HG02678 (cell line): Measurements from ENCODE around the gene GALNT12.
A peak's percentile ranks its signal among the peaks of the same experiment; 100 is the strongest.

ENCODE experiments used
- ATAC-seq: cut with Tn5 transposase; IDR thresholded peaks from one replicate; pipeline ENCODE4 v1.9.1; 2021; ENCODE audit warnings: mild to moderate bottlenecking, moderate library complexity; ENCODE audit not compliant: unreplicated experiment

GALNT12 gene

DNA sequence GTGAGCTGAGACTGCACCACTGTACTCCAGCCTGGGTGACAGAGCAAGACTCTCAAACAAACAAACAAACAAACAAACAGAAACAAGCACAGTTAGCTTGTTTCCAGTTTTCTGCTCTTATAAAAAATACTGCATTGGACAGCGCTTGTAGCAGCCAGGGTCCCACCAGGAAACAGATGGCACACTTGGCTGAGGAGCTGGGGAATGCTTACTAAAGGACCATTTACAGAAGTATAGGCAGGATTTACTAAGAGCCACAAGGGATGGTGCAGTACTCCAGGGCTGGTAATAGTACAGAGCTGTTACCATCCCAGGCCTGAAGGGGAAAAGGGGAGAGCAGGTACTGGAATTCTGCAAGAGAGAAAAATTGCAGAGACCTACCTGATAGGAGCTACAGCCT lies 5.9 kb upstream of the GALNT12 start:
- no peak for ATAC-seq

DNA sequence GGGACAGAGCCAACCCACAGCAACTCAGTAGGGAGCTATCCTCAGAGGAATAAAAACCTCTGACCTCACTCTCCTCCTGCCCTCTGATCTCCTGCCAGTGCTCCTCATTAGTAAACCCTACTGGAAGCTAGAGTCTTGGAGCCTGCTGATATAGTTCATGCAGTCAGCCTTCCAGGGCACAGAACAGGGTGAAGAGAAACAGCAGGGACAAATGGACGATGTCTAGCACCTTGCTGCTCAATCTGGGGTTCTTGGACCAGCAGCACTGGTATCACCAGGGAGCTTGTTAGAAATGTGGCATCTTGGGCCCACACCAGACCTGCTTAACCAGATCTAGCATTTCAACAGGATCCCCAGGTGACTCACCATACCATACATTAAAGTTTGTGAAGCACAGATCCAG lies 5.5 kb upstream of the GALNT12 start:
- no peak for ATAC-seq

DNA sequence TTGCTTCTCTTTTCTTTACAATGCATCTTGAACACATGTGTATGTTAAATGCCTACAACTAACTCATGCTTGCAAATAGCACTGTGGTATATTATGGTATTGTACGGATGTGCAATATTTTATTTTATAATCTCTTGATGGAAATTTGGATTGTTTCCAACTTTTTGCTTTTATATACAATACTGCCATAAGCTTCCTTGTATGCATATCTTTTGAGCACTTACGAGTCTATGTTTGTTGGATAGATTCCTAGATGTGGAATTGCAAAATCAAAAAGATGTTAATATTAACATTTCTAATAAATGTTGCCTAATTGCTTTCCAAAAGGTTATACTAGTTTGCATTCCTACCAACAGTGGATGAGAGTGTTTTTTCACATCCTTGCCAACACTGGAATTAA lies 3.4 kb upstream of the GALNT12 start:
- no peak for ATAC-seq

DNA sequence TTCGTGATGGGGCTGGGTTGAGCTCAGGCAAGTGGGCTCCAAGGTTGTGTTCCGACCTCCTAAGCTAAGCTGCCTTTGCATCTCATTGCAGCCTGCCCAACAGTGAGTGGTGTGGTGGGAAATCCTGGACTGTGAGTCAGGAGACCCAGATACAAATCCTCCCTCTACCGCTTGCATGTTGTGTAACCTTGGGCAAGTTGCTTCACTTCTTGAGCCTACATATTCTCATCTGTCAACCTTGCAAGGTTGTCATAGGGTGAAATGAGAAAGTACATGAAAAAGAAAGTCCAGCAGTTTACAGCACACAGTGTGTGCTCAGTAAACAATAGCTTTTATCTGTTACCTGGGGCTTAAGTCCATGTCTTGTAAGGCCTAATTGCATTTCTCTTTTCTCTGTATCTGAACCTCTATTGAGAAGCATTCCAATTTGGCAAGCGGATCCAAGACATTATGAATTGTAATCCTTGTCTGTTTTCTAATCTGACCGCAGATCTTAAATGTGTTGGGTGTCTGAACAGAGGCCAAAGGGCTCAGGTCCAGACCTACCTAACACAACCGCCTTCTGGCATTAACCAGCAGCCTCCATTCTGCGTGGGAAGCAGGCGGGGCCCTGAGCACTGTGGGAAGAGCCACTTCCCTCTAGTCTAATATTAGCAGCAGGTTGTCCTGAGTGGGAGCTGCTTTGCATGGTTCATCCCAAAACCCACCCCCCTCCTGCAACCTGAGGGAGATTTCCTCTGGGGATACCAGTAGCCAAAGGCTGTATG lies 1.8 kb upstream of the GALNT12 start:
- ATAC-seq = no peak

DNA sequence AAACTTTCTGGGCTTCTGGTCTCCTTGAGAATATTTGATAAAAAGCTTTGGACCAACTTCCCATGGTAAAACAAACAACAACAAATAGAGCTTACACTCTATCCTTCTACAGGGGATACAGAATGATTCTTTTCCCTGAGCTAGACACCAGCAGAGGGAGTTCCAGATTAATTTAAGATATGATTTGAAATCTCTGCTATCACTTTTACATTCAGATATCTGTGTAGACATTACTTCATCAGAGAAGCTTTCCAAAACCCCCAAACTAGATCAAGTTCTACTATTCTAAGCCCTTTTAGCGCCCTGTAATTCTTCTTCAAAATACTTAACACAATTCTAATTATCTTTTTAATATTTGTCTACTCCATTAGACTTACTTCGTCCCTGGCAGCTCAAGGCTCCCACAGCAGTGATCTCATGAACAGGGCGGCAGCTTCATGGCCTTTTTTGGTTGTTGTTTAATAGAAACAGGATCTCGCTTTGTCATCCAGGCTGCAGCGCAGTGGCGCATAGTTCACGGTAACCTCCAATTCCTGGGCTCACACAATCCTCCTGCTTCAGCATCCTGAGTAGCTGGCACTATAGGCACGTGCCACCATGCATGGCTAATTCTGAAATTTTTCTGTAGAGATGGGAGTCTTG lies 955 bp upstream of the GALNT12 start:
- no peak for ATAC-seq

DNA sequence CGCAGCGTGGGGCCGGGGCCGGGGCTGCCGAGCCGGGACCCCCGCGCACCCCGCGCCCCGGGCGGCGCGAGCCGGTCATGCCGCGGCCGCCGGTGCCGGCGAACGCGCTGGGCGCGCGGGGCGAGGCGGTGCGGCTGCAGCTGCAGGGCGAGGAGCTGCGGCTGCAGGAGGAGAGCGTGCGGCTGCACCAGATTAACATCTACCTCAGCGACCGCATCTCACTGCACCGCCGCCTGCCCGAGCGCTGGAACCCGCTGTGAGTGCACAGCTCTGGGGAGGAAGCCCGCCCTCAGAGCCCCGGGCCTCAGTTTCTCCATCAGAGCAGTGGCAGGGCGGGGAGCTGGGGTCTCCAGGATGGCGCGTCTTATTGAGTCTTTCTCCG lies 335 bp downstream of the GALNT12 start:
- ATAC-seq = peak; percentile 48

DNA sequence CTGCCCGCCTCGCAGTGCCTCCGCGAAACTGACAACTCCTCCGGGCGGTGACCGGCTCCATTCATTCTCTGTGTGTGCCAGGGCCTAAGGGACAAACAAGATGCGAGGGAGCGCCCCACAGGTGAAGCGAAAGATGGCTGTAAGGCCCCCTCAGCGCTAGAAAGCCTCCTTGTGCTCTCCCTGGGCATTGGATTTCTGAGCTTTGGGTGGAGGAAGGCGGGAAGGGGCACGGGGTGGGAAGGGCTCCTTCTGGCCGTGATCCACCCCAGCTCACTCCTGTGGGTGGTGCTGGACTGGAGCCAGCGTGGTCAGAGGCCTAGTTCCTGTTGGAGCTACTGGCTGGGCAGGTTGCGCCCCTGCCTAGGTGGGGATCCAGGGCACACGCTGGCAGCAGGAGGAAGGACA lies 943 bp downstream of the GALNT12 start:
- ATAC-seq = no peak

DNA sequence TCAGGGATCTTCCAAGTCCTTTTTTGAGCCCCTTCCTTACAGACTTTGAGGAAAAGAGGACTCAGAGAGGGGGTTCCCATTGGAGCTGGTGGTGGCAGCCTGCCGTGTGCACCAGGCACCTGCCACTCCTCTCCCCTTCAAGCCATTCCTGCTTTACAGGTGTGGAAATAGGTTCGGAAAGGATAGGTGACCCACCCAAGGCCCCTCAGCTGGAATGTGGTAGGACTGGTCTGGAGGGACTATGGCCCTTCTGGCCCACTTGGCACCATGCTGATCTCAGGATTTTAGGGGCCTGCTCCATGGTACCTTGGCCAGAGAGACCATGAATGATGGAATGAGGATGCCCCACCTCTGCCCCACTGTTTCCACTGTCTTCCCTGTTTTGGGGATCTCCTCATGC lies 1.4 kb downstream of the GALNT12 start:
- ATAC-seq = no peak

DNA sequence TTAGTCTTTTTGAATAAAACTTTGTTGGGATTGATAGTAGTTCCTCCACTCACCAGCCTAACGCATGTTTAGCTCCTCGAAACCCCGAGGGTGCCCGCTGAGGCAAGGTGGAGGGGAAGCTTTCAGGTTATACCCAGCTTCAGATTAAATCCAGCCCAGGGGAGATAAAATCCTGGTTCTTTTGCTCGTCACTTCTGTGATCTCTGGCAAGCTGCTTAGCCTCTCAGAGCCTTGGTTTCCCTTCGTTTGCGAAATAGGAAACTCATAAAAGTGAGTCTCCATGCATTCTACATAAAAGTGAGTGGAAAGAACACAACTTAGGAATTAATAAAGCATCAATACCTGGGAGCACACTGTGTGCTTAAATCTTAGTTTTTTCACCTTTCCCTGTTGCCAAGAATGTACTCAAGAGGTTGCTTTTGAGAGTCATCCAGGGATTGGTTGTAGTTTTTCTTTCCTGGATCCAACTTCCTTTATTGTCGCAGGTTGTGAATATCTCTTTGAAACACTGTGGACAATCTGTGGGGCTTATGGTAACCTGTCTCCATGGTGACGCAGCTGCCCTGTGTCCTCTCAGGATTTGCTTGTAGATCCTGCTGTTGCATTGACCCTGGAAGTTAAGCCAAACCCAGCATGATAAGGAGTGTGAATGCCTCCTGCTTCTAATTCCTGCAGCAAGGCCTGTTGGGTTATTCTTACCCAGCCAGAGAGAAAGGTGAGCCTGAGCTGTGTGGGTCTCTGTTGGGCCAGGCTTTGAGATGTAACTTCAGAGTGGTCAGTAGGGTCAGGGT lies 2.0 kb downstream of the GALNT12 start:
- ATAC-seq = no peak

DNA sequence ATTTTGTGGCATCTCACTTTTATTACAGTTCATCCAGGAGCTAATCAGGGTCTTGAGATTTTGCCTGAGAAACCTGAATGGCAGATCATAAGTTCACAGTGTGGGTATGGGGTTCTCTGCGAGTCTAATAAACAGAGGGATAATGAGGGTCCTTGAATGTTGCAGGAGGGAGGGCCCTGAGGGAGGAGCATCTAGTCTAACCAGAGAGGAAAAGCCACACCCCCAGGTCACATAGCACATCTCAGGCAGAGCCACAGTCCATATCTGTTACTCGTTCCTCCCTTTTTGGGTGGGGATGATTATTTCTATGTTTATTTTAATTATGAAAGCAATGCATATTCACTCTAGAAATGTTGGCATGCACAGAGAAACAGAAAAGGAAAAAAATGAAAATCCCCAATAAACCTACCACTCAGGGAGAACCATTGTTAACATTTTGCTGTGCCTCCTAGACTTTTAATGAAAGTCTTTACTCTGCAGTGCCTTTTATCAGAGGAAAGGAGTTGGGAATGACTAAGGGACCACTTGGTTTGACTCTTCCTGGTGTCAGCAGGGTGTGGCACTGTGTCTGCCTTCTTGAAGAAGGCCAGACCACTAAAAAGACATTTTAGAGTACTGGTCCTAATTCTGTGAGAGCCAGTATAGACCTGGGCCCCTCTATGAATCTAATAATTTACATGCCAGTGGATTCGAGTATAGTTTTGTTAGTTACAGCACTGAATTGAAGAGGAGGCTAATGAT lies 2.8 kb downstream of the GALNT12 start:
- ATAC-seq = no peak

DNA sequence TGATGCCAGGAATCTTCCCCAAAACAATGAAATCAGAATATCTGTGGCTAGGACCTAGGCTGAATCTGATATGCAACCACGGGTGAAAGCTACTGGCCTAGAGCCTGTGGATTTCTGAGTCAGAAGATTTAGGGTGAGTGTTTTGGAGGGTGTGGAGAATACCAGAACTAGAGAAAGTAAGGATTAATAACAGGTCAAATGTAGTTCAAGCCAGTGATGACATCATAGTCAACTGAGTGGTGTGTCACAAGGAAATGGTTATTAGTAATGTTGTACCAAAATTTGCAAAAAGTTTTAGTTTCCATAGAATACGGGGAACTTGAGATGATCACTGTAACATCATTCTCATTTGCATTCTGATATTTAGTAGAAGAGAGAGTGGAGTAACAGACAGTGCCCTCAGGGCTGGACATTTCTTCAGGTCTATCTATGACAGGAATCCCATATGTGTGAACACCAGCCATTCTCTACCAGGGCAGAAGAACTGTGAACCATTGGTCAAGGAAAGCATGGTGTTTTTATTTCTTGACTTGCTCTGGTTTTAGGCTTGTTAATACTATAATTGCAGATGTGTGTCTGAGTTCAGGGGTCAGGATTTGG lies 3.7 kb downstream of the GALNT12 start:
- no peak for ATAC-seq

DNA sequence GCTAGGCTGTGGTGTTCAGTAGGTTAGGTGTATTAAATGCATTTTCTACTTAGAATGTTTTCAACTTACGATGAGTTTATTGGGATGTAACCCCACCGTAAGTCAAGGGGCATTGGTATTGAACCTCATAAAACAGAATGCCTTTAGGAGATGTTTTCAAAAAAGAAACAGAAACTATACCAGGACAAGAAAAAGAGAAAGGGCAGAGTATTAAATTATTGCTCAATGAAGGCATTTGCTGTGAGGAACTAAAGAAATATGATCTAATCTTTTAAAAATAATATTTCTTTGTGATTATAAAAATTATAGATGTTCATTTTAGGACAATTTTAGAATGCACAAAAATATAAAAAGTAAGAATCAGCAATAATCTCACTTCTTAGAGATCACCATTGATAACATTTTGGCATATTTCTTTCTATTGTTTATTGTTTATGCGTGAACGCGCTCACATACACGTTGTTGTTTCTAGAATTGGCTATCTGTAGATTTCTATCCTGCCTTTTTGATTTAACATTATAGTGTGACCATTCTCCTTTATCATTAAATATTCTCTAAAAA lies 8.0 kb downstream of the GALNT12 start:
- no peak for ATAC-seq

DNA sequence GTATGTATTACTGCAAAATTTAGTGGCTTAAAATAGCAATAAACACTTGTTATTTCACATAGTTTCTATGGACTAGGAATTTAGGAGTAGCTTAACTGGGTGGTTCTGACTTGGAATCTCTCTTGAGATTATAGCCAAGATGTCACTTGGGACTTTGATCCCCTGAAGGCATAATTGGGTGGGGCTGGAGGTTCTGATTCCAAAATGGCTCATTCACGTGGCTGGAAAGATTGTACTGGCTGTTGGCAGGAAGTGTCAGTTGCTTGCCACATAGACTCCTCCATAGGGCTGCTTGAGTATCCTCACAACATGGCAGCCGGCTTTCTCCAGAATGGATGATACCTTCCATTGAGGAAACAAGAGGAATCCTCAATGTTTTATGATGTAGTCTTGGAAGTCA lies 11.3 kb downstream of the GALNT12 start:
- ATAC-seq = no peak

DNA sequence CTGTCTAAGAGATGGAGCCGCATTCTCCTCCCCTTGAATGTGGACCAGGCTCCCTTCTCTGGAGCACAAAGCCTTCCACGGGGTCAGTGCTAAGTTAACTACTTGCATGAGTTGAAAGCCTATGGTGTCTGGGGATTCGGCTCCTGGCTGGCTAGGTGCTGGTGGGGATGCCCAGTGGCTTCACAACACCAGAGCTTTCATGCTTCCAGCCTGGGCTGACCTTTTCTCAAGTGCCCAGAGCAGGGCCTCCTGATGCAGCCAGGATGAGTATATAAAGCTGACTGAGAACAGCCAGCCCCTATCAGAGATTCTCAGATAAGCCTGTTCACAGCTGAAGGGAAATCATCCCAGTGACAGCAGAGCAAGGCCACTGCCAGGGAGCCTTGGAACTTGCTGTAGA lies 11.8 kb downstream of the GALNT12 start:
- no peak for ATAC-seq

DNA sequence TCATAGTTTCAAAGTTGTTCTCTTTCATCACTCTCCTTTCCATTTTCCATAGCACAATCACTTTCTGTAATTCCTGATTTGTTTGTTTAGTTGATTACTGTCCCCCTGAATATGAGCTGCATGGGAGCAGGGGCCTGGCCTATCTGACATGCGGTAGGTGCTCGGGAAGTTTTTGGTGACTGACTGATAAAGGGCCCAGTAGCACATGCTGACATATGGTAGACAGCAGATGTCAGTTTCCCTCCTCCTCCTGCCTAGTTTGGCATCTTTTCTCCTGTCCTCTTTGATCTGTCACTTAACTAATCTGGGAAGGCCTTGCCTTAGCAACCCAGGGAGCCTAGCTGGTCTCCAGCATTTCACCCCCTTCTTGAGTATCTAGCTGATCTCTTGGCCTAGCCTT lies 14.4 kb downstream of the GALNT12 start:
- ATAC-seq = no peak

DNA sequence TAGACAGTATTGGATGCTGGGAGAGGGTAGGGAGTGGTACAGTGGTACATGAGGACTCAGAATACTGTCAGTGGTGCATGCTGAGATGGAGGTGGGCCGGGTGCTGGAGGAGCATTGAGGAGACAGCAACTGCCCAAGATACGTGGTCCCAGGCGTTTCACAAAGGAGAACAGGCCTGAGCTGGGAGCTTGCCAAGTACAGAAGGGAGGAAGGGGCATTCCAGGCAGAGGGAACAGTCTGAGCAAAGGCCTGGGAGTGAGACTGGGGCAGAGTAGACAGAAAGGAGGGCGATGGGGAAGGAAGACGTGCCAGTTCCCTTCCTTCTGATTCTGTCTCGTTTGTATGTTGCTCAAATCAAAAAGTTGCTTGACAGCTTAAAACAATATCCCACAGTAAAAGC lies 15.2 kb downstream of the GALNT12 start:
- ATAC-seq = no peak

DNA sequence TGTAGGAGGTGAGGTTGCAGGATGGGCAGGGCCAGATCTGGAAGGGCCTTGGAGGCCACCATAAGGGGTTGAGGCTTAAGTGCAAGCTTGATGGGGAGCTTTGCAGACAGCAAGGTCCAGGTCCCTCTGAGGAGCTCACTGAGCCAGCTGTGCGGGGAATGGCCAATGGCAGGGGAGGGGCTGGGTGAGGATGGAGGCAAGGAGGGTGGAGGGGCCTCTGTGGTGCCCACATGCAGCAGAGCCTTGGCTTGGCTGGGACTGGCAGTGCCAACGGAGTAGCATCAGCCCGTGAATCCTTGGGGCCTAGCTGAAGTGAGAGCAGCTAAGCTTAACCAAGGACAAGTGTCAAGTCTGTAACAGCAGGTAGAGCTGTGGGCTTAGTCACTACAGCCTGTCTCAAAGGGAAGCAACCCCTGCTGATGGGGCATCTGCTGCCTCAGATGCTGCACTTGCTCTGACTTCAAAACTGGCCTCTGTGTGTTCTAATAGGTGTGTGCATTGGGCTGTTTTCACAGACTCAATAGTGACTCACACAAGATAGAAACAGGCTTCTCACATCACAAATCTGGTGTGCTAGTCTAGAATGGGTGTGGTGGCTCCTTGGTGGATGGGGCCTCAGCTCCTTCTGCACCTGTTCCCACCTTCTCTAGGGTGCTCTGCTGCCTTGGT lies 16.3 kb downstream of the GALNT12 start:
- ATAC-seq = no peak

DNA sequence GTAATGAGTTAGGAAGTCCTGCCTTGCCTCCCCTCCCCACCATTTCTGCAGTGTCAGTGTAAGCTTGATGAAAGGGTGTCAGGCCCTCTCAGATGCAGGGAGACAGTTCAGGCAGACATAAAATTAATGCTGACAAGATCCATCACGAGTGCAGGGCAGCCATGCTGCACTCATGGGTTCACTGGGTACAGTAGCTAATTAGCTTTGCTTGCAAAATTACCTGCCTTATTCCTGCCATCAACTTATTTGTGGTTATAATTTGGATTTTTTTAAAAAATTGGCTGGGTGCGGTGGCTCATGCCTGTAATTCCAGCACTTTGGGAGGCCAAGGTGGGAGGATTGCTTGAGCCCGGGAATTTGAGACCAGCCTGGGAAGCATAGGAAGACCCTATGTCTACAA lies 17.9 kb downstream of the GALNT12 start:
- ATAC-seq = no peak

DNA sequence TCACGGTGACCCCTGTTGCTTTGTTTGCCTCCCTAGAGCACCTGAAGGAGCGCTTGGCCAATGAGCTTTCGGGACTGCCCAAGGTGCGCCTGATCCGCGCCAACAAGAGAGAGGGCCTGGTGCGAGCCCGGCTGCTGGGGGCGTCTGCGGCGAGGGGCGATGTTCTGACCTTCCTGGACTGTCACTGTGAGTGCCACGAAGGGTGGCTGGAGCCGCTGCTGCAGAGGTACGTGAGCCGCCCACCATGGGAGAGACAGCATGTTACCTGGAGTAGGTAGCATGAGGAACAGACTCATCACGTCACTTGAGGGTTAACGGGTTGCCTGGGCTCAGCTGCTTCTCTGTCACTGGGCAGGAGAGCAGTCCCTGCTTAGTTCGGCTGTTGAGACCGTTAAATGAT lies 19.2 kb downstream of the GALNT12 start:
- no peak for ATAC-seq

DNA sequence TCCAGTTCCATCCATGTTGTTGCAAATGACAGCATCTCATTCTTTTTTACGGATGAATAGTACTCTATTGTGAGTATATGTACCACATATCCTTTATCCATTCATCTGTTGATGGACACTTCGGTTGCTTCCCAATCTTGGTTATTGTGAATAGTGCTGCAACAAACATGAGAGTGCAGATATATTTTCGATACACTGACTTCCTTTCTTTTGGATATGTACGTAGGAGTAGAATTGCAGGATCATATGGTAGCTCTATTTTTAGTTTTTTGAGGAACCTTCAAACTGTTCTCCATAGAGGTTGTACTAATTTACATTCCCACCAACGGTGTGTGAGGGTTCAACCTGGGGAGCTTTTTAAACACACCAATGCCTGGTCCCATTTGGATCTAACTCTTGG lies 22.3 kb downstream of the GALNT12 start:
- ATAC-seq = no peak
